DMS 273 (cell line): ENCODE measurements around the gene ADRA1B.

ENCODE experiments used
- DNase-seq: peaks from one replicate; lab custom pipeline; 2025; ENCODE audit not compliant: unreplicated experiment; lab: John Stamatoyannopoulos, UW

The ADRA1B gene

DNA sequence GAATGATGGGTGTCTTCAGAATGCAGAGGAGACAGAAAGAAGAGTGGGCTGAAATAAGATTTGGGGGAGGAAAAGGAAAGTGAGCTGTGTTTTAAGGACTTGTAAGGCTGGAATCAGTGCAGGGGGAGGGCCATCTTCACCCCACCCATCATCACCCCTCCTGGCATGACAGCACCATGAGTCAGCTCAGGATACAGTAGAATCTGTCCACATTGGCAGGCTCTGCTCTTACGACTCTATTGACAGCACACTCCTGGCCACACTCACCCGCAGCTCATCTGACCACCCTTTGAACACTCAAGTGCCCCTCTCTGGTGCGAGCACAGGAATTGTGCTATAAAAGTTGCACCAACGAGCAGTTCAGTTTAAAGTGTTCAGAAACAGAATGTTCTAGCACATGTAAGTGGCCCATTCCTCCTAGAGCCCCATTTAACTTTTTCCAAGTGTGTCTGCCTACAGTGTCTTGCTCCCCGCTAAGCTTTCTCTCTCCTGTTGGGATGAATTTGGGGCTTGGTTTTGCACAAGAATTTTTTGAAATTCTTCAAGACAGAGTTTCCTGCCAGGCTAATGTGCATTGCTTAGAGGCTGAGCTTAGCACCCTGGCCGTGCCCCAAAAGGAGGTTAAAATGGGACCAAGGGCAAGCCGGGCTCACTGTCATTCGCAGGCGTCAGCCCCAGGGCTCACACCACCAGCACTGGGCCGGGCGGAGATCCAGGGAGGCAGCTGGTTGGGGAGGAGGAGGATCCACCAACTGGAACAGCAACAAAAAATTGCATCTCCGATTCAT is 12.0 kb downstream of the ADRA1B start:
- peak; percentile 78 for DNase-seq

DNA sequence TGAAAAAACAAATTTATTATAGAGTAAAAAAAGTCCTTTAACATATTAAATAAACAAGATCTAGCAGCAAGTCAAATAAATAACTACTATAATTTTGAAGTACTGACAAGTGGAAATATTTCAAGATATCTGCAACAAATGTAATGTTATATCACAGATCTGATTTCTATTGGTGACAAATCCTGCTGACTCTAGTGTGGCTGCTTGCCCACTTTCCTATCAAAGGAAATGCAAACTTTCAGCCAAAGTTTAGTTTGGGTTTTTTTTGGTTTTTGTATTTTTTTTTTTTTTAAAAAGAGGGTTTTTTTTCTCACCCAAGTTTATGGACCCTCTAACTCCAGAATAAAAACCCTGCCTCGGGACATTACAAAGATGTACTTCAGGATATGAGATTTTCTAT is 12.9 kb downstream of the ADRA1B start:
- no peak for DNase-seq

DNA sequence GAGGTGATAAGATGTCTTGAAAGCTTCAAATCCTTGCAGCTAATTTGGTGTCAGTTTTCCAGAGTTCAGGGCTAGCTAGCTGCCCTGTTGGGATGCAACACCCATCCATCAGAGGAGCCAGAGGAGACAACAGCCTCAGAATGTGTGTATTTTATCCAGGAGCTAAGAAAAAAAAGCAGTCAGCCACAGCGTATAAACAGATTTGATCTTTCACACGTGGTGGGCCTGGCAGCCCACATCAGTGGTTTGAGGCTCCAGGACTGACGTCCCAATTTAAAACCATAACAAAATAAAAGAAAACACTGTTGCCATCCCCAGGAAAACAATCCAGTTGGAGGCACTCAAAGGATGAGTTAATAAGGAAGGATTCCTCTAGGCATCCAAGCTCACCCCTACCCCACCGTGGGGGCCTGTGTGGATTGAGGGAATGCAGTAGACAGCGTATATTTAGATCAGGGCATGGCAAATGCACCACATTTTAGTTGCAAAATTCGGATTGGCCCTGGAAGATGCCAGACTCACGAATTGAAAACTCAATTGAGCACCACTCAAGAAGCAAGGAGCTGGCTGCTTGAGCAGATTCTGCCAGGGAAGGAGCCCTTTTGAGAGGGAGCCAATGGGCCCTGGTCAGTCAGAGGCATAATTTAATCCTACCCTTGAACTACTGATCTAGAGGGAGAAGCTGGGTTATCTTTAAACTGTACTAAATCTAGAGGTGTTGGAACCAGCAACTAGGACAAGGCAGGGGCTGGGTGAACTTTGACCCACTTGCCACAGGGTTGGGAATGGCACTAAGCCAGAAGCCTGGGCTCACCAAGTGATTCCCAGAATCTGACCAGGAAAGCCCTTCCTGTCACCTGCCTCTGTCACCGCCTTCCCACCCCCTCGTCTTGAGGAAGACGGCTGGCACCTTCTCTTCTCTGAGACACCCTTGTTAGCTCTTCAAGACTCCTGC is 17.5 kb downstream of the ADRA1B start:
- DNase-seq: no peak

DNA sequence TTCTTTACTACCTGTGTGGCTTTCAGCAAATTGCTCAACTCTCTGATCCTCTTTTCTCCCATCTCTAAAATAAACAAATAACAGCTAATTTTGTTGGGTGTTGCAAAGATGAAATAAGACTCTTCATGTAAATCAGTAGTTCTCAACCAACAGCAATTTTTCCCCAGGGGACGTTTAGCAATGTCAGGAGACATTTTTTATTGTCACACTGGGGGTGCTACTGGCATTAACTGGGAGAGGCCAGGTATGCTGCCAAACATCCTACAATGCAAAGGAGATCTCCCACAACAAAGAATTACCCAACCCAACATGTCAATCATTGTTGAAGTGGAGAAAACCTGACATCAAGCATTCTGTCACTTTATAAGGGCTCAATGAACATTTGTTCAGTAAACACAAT is 19.7 kb downstream of the ADRA1B start:
- no peak for DNase-seq

DNA sequence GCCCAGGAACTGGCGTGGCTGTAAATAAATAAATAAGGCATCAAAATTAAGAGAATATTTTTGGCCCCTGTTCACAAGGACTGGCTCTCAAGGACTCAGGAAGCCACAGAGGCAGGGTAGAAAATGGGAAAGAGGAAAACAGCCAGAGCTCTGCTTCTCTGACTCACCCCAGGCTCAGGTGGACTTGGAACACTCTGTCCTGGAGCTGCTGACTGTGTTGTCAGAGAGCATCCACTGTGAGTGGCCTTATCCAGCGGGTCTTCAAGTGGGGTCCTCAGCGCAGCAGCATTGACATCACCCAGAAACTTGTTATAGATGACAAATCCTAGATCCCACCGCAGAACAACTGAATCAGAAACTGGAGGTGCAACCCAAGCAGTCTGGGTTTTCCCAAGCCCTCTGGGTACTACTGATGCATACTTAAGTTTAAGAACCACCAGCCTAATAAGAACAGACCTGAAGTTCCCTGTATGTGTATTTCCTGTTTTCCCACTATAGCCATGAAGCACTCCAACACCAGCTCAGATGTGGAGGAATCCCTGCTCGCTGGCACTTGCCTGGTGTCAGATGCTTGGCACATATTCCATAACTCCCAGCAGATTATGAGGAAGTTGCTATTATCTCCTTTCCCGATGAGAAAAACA is 20.5 kb downstream of the ADRA1B start:
- no peak for DNase-seq

DNA sequence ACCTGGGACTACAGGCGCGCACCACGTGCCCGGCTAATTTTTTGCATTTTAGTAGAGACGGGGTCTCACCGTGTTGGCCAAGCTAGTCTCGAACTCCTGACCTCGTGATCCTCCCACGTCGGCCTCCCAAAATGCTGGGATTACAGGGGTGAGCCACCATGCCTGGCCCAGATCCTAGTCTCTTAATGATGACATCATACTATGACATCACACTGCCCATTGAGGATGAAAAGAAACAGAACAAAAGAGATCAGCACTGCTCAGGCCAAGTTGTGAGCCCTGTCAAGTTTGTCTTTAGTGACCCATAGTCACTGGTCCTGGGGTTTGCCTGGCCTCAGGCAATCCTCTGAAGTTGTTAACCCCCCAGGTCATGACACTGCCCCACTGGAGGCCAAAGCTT is 21.3 kb downstream of the ADRA1B start:
- DNase-seq: no peak

DNA sequence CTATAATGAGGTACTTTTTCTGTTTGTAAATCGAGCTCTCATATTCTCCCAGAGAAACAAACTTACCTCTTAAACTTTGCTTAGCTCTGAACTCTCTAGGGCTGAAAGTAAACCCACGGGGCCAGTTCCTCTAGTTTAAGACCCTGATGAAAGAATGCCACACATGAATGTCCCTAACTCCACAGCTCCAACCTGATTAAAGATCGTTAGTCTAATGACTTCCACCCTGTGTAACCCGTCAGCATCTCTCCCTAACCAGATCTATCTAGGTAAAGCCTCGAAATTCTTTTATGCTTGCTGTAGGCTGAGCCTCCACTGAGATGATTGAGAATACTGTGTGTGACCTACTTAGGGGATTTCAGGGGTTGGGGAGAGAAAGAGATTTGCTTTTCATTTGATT is 27.0 kb downstream of the ADRA1B start:
- DNase-seq: no peak

DNA sequence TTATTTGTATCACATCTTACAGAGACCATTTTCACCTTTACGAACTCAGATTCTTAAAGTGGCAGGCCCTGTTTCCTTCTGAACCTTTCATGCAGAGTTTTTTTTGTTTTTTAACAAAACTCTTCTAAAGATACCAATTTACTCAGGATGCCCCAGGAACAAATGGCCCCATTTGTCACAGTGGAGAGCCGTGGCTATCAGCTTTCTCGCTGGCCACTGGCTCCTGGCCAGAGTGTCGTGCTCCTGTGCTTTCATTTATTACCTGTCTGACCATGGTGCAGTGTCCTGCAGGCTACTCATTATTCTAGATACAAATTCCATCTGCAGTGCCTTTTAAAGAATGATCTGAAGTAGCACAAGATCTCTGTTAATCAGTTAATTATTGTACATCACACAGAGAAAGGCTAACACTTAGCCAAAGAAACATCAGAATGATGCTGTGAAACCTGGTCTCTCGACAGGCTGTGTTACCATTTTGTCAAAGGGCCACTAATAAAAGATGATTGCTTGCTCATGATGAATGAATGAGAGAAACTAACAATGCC is 27.8 kb downstream of the ADRA1B start:
- DNase-seq: no peak

DNA sequence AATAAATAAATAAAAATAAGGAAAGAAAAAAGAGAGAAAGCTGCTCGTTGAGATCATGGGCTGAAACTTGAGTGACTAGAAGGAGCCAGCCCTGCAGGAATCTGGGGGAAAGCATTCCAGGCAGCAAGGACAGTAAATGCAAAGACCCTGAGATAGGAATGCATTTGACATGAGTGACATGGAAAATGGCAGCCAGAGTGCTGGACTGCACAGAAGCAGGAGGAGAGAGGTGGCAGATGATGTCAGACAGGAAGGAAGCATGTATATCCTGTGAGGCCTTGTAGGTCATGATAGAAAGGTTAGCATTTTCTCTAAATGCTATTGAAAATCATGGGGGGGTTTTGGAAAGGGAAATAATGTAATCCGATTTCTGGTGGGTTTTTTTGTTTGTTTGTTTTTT is 29.1 kb downstream of the ADRA1B start:
- no peak for DNase-seq

DNA sequence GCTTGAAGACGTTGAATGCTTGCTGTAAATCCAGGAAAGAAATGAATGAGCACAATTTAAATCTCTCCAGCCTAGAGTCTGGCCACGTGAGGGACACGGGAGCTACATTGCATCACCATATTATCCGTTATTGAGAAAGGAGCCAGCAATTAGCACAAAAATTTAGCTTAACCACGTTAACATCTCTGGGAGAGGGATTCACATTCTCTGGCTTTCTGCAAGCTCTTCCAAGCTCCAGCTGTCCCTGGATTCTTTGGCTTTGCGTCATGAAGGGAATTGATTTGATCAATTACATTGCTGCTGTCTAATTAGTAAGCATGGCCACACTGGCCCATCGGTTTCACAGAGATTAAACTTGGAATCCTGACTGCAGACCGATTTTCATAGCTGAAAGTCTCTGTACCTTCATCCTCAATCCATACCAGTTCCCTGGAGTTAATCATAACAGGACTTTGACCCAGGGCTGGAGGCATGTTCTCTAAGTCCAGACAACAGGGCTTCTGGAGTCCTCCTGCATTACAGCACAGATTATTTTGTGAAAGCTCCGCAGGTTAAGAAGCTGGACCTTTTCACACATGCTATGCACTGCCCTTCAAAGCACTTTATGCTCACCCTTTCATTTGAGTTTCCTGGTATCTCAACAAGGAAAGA is 31.6 kb downstream of the ADRA1B start:
- no peak for DNase-seq

DNA sequence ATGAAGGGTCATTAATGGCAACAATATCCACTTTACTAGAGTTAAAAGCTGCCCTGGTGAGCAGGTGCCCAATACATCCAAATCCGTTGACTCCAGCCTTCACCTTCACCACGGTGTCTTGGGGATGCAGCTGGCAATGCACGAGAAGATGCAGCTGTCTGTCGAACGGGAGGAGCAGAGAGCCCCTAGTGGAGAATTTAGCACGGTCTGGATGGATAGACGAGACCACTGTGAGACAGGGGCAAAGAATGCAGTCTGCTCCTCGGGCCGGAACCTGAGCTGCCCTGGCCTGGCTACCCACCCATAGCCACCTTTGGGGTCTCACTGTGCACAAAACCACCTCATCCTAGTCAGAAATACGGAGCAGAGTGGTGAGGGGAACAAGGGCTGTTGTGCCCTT is 35.1 kb downstream of the ADRA1B start:
- peak; percentile 50 for DNase-seq

DNA sequence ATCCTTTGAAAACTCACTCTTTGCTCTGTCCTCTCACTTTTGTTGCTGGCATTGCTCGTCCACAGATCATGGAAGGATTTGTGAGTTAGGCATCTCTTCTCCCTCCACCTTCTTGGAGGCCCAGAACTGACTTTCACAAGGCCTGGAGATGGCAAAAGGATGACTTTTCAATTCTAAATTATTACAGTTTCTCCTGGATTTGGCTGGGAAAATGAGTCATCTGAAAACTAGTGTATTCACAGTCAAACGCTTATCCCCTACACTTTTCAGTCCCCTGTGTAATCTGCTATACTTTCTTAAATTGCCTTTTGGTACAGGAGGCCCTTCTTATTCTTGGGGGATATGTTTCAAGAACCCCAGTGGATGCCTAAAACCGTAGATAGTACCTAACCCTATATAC is 35.6 kb downstream of the ADRA1B start:
- DNase-seq: no peak

DNA sequence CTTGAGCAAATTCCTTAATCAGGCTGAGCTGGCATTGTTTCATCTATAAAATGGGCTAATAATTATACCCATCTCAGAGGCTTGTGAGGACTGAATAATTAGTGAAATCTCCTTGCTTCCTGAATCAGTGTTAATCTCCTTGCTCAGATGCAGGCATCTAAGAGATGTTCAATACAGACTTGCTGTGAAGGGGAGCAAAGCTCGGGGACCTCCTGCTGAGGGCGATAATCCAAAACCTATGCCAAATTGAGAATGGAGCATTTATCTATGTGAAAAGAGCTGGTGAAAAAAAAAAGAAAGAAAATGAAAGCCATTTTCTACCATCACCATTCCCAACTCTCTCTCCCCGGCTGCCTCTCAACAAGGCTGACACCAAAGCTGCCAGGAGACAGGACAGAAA is 37.3 kb downstream of the ADRA1B start:
- no peak for DNase-seq

DNA sequence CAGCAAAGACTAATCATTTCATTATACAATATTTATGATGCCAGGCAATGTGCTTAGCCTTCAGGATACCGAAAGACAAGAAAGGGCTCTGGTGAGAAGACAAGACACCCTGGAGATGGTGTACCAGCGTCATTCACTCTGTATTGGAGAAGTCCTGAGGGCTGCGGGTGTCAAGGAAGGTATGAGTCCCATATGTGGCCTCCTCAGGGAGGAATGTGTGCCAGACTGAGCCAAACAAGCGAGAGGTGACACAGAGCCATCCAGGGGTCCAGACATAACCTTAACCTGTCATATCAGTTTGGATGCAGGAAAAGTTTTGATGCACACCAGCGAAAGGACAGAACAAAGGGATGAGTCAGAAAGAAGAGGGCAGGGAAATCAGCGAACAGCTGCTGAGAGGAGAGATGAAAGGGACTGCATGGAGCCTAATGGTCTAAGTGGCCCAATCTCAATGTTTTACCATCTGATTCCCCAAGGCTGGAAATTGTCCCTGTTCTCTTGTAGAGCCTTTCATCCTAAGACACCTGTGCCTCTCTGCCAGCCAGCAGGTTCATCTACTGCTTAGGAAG is 38.9 kb downstream of the ADRA1B start:
- no peak for DNase-seq

DNA sequence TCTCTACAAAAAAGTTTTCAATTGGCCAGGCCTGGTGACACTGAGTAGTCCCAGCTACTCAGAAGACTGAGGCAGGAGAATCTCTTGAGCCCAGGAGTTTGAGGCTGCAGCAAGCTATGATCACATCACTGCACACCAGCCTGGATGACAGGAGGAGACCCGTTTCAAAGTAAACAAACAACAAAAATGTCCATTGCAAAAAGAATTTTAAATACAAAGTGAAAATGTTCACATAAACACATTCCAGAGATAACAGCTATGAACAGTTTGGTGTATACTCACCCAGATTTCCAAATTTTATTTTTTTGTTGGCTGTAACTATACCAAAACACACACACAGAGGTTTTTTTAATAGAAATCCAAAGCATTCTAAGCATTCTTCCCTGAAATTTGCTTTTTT is 39.8 kb downstream of the ADRA1B start:
- no peak for DNase-seq

DNA sequence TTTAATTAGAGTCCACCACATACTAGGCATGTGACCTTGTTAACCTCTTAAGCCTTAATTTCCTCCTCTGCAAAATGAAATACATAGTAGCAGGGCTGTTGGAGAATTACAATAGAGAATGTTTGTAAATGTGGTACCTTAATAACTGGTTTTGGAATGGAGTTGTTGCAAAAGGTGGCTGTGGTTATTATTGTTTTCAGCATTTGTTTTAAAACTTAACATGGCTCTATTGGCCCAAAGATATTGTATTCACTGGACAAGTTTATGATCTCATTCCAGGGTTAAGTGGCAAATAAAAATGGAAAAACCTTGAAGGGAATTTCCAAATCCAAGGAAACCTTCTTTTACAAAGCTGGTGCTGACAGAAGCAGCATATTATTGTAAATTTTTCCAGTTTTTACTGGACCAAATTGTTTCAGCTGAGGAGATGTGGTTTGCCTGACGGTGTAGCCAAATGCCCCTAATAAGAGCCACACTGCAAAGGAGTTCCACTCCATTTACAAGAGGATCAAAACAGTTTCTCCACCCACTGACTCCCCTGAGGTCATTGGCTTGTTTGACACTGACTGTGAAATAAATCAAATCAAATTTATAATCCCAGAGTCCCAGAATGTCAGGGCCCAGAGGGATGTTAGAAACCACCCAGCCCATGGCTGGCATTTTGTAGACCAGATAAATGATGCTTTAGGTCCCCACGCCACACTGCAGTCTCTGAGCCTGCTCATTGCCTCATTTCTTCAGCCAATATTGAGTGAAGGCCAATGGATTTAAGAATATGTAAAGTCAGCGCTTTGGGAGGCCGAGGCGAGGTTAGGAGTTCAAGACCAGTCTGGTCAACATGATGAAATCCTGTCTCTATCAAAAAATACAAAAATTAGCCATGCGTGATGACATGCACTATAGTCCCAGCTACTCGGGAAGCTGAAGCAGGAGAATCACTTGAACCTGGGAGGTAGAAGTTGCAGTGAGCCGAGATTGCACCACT is 45.2 kb downstream of the ADRA1B start:
- no peak for DNase-seq

DNA sequence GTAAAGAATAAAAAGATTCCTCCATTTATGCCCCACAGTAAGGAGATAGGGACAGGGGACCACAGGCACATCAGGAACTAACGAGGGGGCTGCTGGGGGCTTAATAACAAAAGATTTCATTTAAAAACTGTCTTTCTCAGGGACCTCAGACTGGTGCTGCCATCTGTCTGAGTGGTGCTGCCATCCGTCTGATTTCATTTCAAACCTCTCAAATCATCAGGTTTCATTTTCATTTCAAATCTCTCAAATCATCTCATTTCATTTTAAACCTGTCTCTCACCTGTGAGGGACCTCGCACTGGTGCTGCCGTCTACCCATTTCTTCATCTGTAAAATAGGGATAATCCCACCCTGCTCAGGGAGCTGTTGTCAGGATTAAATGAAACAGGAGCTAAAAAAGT is 45.9 kb downstream of the ADRA1B start:
- no peak for DNase-seq

DNA sequence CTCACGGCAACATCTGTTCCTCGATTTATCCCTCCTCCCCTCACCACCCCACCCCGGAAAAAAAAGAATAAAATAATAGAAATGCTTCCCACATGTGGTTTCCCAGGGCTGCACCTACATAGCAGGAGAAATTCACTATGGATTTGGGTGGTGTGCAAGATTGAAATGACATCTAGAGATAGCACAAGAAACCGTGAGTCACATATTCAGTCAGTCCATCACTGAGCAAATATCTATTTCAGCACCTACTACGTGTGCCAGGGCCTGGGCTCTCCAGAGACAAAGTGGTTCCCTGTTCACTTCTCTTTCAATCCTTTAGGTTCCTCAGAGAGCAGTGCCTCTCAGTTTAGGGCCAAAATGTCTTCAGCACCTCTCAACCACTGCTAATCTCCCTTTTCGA is 47.7 kb downstream of the ADRA1B start:
- no peak for DNase-seq

DNA sequence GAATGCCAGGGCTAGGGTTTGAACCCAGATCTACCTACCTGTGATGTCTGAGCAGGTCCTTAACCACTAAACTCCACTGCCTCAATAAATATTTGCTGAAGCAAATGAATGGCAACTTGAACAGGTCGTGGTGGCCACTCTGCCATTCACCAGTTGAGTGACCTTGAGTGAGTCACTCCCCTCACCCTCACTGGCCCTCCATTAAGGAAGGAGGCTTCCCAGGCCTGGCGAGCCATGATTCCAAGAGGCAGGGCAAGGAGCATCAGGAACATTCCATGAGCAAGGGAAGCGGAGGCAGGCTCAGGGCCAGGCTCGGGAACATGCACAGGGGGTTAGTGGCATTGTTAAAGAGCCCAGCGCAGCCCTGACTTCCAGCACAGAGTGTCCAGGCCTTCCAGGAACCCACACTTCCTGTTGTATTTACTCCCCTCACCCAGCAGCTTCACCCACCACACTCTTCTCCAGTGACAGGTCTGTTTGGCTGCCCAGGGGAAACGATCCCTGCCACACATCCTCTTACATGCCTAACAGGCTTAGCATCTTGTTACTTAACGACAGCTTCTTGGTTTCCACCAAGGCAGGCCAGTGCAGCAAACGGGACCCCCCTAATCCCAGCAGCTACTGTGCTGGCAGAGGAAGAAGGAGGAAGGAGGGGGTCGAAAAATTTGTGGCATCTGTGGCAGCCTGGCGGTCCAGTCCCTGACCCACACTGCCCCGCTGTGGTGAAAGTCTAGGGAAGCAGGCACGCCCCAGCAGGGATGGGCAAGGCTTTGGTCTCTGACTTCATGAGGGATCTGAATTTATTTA is 49.0 kb downstream of the ADRA1B start:
- peak; percentile 77 for DNase-seq
